Activated CD8-positive, alpha-beta memory T cell treated with anti-CD3 and anti-CD28 coated beads, Interleukin-2, amount 10 ng/mL, durations not matched to agents 7 days and 5 days (primary cell): ENCODE data around the gene VIT. TPM values are rescaled to one million over a fixed set of nuclear protein-coding genes. Genes with fewer than 3 reads are reported as not detected.
A peak's percentile ranks its signal among the peaks of the same experiment; 100 is the strongest.

Experiments
- ATAC-seq: fragments of 150-1000 bp; cut with Tn5 transposase; one replicate; pipeline ENCODE4 v1.10.0; 2021; ENCODE audit warnings: moderate library complexity
- CTCF ChIA-PET: fragments of 350-600 bp; sonication (Branson Sonifier 250); formaldehyde crosslinking; loops from one replicate; lab custom pipeline; 2021; ENCODE audit warnings: antibody characterized with exemption; lab: Charles Lee
- DNase-seq: peaks from one replicate; pipeline ENCODE4 v3.0.0-alpha.2; 2020
- H3K27ac Mint-ChIP-seq: one replicate; pipeline ENCODE4 v1.8.0; 2021; ENCODE audit warnings: mild to moderate bottlenecking, mixed read lengths
- H3K27me3 Mint-ChIP-seq: one replicate; pipeline ENCODE4 v1.8.0; 2021; ENCODE audit warnings: mixed read lengths
- H3K36me3 Mint-ChIP-seq: one replicate; pipeline ENCODE4 v1.8.0; 2021; ENCODE audit warnings: mild to moderate bottlenecking, mixed read lengths
- H3K4me1 Mint-ChIP-seq: one replicate; pipeline ENCODE4 v1.8.0; 2021; ENCODE audit warnings: mixed read lengths
- H3K4me3 Mint-ChIP-seq: one replicate; pipeline ENCODE4 v1.8.0; 2021; ENCODE audit warnings: mild to moderate bottlenecking, moderate library complexity, mixed read lengths
- H3K9me3 Mint-ChIP-seq: one replicate; pipeline ENCODE4 v1.8.0; 2022; ENCODE audit warnings: low read depth, mixed read lengths
- total RNA-seq, 2 experiments: library from RNA; stranded (reverse); gene quantifications; one replicate each; pipeline ENCODE4 v1.2.3, GENCODE V29; 2021

Gene VIT
- total RNA-seq, 2 experiments from 2014 or later, result not detected

DNA sequence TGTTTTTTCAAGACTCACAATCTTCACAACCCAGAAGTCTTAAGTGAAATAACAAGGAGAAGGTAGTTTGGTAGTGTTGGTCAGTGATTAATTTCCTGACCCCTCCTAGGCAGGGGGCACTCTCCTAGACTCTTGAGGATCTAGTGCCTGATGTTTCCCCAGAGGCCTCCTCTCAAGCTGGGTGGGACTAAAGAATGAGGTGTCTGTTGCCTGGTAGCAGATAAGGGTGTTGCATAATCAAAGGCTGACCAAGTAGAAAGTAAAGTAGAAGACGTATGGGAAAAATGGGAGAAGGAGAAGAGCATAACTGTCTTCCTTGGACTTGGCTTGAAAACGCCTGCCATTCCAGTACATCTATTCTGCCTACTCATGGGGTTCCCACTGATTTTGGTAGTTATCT lies 37.8 kb downstream of the VIT start:
- no peak for DNase-seq
- Mint-ChIP-seq H3K27me3 (peaks cover 24% of the 10 kb centered on the region), H3K27ac (no peak overlapping the region), H3K9me3 (no peaks in the 10 kb centered on the region), H3K4me3 (no peak overlapping the region), H3K36me3 (no peaks in the 10 kb centered on the region), H3K4me1 (no peaks in the 10 kb centered on the region)
- no peak for ATAC-seq
- CTCF ChIA-PET, result no interaction called here

GRCh38 chr2:36737131-36737750 lies 40.7 kb downstream of the VIT start:
- CTCF ChIA-PET, result no interaction called here
- Mint-ChIP-seq H3K4me1 (no peaks in the 10 kb centered on the region), H3K9me3 (no peaks in the 10 kb centered on the region), H3K36me3 (no peaks in the 10 kb centered on the region), H3K4me3 (no peak overlapping the region), H3K27me3 (peaks cover 50% of the 10 kb centered on the region), H3K27ac (no peak overlapping the region)
- ATAC-seq, result no peak
- no peak for DNase-seq

DNA sequence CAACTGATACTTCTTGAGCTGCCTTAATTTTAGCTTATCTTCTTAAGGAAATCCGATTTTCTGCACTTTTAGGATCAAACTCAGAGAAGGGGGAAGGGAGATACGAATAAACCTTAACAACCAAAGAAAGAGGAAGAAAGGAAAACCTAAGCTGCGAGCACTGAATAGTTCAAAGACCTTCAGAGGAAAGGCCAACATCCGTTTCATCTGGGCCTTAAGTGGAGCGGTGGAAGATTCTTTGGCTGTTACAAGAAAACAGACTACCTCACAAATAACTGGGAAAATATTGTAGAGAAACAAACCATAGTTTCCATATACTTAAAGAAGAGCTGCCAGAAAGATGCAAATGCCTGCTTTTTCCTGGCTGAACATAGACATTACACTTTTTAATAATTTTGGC lies 43.6 kb downstream of the VIT start:
- DNase-seq (no peak), ATAC-seq (no peak)
- H3K9me3 Mint-ChIP-seq, result no peaks in the 10 kb centered on the region
- H3K27me3 Mint-ChIP-seq, result peaks cover 58% of the 10 kb centered on the region
- H3K4me3 Mint-ChIP-seq, result no peak overlapping the region
- no peaks in the 10 kb centered on the region for H3K4me1 Mint-ChIP-seq
- H3K36me3 Mint-ChIP-seq, result no peaks in the 10 kb centered on the region
- CTCF ChIA-PET, result no interaction called here
- no peak overlapping the region for H3K27ac Mint-ChIP-seq

DNA sequence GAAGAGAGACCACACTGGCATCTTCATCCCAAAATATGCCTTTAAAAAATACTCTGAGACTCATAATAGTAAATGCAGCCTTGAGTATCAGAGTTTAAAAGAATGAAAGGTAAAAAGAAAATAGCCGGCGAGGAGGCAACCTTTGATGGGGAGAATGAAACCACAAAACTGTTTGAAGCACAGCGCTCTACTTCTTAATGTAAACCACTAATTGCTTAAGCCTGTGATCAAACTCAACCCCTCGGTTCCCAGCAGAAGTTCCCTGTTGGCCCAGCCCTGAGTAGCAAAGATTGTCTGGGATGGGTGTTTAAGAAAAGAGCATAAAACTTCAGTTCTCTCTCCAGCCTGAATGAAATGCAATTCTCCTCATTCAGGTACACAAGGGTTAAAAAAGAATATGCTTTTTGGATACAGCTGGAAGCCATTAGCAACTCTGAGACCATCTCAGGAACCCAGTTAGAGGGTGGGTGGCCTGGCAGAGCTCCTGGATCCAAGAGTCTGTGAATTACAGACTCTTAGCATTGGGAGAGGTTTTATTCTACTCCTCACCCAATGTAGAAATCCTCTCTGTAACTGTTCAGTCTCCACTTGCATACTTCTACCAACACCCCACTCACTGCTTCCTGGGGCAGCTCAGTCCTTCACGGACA lies 44.8 kb downstream of the VIT start:
- no peak overlapping the region for H3K27ac Mint-ChIP-seq
- CTCF ChIA-PET, result no interaction called here
- no peak overlapping the region for H3K4me3 Mint-ChIP-seq
- no peaks in the 10 kb centered on the region for H3K4me1 Mint-ChIP-seq
- DNase-seq, result no peak
- no peaks in the 10 kb centered on the region for H3K9me3 Mint-ChIP-seq
- H3K27me3 Mint-ChIP-seq, result peaks cover 68% of the 10 kb centered on the region
- H3K36me3 Mint-ChIP-seq, result no peaks in the 10 kb centered on the region
- no peak for ATAC-seq

- DNase-seq (no peak), ATAC-seq (no peak)
- CTCF ChIA-PET, result no interaction called here
- no peaks in the 10 kb centered on the region for H3K9me3 Mint-ChIP-seq
- no peaks in the 10 kb centered on the region for H3K36me3 Mint-ChIP-seq
- H3K4me3 Mint-ChIP-seq, result no peak overlapping the region
- H3K27ac Mint-ChIP-seq, result no peak overlapping the region
- H3K4me1 Mint-ChIP-seq, result no peaks in the 10 kb centered on the region
- H3K27me3 Mint-ChIP-seq, result peaks cover 73% of the 10 kb centered on the region
Observed at GRCh38 chr2:36743954-36744353, 47.4 kb downstream of the VIT start.

DNA sequence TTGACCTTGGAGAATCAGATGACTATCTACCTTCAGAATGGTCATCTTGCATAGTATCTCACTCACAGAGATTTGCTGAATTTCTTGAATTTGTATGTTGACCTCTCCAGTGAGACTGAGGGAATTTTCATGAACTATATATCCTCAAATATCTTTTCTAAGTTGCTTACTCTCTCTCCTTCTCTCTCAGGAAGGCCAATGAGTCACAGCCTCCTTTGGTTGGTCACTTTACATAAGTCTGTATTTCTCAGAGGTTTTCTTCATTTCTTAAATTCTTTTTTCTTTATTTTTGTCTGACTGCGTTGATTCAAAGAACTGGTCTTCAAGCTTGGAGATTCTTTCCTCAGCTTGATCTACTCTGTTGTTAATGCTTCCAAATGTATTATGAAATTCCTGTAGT lies 51.7 kb downstream of the VIT start:
- Mint-ChIP-seq H3K27me3 (peaks cover 40% of the 10 kb centered on the region), H3K4me1 (no peaks in the 10 kb centered on the region), H3K27ac (no peak overlapping the region), H3K36me3 (no peaks in the 10 kb centered on the region), H3K9me3 (no peaks in the 10 kb centered on the region), H3K4me3 (no peak overlapping the region)
- CTCF ChIA-PET, result interaction anchor here (1.3 kb wide), 1 partner anchor 9 kb away, joined by 3 read pairs; no protein-coding TSS in a partner anchor
- ATAC-seq, result no peak
- DNase-seq, result no peak

- Mint-ChIP-seq H3K9me3 (no peaks in the 10 kb centered on the region), H3K4me1 (no peaks in the 10 kb centered on the region), H3K4me3 (no peak overlapping the region), H3K36me3 (no peaks in the 10 kb centered on the region), H3K27me3 (peaks cover 39% of the 10 kb centered on the region), H3K27ac (no peak overlapping the region)
- DNase-seq (no peak), ATAC-seq (no peak)
- CTCF ChIA-PET, result no interaction called here
Observed at GRCh38 chr2:36750101-36750500, 53.6 kb downstream of the VIT start.

DNA sequence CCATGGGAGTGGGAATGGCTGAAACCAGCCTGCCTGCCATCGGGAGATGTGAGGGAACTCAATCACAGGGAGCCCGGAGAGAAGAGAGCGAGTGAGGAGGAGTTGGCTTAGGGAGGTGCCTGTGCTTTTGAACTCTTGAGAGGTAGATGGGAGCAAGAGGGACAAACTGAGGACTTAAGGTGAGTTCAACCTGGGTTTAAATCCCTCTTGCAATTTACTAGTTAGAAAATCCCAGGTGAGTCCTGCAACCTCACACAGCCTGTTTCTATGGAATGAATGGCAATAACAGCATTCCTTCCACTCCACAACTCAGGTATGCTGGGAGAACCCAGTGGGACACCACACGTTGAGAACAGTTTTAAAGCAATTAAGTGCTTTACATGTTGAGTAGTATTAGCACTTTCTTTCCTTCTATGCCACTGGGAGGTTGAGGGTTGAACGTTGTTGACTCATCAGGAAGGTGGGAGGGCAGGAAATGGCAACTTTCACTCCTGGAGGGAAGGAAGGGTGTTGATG lies 57.3 kb downstream of the VIT start:
- H3K4me1 Mint-ChIP-seq, result no peaks in the 10 kb centered on the region
- H3K4me3 Mint-ChIP-seq, result no peak overlapping the region
- H3K9me3 Mint-ChIP-seq, result no peaks in the 10 kb centered on the region
- DNase-seq, result no peak
- no peaks in the 10 kb centered on the region for H3K36me3 Mint-ChIP-seq
- peaks cover 13% of the 10 kb centered on the region for H3K27me3 Mint-ChIP-seq
- CTCF ChIA-PET, result no interaction called here
- no peak overlapping the region for H3K27ac Mint-ChIP-seq
- no peak for ATAC-seq

GRCh38 chr2:36754578-36754977 lies 58.1 kb downstream of the VIT start:
- H3K9me3 Mint-ChIP-seq, result no peaks in the 10 kb centered on the region
- peaks cover 12% of the 10 kb centered on the region for H3K27me3 Mint-ChIP-seq
- DNase-seq, result no peak
- no peaks in the 10 kb centered on the region for H3K36me3 Mint-ChIP-seq
- CTCF ChIA-PET, result no interaction called here
- ATAC-seq, result no peak
- no peaks in the 10 kb centered on the region for H3K4me1 Mint-ChIP-seq
- H3K4me3 Mint-ChIP-seq, result no peak overlapping the region
- no peak overlapping the region for H3K27ac Mint-ChIP-seq

GRCh38 chr2:36756438-36756837 lies 59.9 kb downstream of the VIT start:
- CTCF ChIA-PET, result no interaction called here
- Mint-ChIP-seq H3K36me3 (no peaks in the 10 kb centered on the region), H3K4me3 (no peak overlapping the region), H3K27ac (no peak overlapping the region), H3K4me1 (no peaks in the 10 kb centered on the region), H3K27me3 (peaks cover 10% of the 10 kb centered on the region), H3K9me3 (no peaks in the 10 kb centered on the region)
- no peak for DNase-seq
- no peak for ATAC-seq

GRCh38 chr2:36762764-36763490 lies 66.4 kb downstream of the VIT start:
- Mint-ChIP-seq H3K36me3 (no peaks in the 10 kb centered on the region), H3K4me1 (no peaks in the 10 kb centered on the region), H3K27ac (no peak overlapping the region), H3K4me3 (no peak overlapping the region), H3K27me3 (peaks cover 26% of the 10 kb centered on the region), H3K9me3 (no peaks in the 10 kb centered on the region)
- DNase-seq (no peak), ATAC-seq (no peak)
- CTCF ChIA-PET, result interaction anchor here (1.0 to 1.2 kb wide), 2 partner anchors 8 to 16 kb away, joined by 3 to 4 read pairs; no protein-coding TSS in a partner anchor

- no peaks in the 10 kb centered on the region for H3K36me3 Mint-ChIP-seq
Observed at GRCh38 chr2:36769106-36769505, 72.6 kb downstream of the VIT start.

DNA sequence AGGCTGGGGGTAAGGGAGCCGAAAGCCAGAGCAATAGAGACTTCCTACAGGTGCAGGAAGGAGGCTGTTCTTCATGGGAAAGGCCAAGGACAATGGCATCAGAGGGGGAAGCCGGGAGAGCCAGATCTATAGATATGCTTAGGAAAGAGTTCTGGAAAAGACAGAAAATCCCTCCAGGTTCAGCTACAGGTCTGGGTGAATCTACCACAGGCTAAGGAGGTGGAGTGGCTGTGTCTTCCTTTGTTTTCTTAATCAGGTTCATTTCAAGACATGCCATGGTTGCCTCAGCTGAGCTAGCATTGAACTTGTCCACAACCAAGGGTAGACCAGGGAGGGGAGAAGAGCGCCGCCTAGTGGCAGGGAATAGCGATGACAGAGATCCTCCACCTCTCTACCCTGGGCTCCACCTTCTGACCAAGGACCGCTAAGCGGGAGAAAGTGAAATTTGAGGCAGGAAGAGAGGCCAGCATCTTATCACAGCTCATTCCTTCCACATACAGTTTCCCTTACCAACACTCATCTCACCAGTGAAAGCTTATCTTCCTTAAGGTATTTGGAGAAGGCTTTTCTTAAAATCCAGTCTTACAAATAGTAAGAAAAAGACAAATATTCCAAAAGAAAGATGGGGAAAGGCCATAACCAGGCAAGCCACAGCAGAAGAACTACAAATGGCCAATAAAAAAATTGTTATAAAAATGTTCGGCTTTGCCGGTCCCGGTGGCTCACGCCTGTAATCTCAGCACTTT lies 74.2 kb downstream of the VIT start:
- peaks cover 21% of the 10 kb centered on the region for H3K27me3 Mint-ChIP-seq
- no peaks in the 10 kb centered on the region for H3K9me3 Mint-ChIP-seq
- DNase-seq, result peak; percentile 50
- H3K4me1 Mint-ChIP-seq, result no peaks in the 10 kb centered on the region
- no peak overlapping the region for H3K27ac Mint-ChIP-seq
- peak; percentile 49 for ATAC-seq
- H3K36me3 Mint-ChIP-seq, result no peaks in the 10 kb centered on the region
- H3K4me3 Mint-ChIP-seq, result no peak overlapping the region
- CTCF ChIA-PET, result interaction anchor here (1.2 to 1.4 kb wide), 2 partner anchors 9 to 15 kb away, joined by 3 to 4 read pairs; no protein-coding TSS in a partner anchor

More at GRCh38 chr2:36769106-36769505, 72.6 kb downstream of the VIT start:
- peaks cover 27% of the 10 kb centered on the region for H3K27me3 Mint-ChIP-seq
- H3K27ac Mint-ChIP-seq, result no peak overlapping the region
- ATAC-seq (no peak), DNase-seq (no peak)
- H3K4me3 Mint-ChIP-seq, result no peak overlapping the region
- H3K4me1 Mint-ChIP-seq, result no peaks in the 10 kb centered on the region
- CTCF ChIA-PET, result no interaction called here
- H3K9me3 Mint-ChIP-seq, result no peaks in the 10 kb centered on the region
